ENCODE measurements around the gene HIC1.

DNA sequence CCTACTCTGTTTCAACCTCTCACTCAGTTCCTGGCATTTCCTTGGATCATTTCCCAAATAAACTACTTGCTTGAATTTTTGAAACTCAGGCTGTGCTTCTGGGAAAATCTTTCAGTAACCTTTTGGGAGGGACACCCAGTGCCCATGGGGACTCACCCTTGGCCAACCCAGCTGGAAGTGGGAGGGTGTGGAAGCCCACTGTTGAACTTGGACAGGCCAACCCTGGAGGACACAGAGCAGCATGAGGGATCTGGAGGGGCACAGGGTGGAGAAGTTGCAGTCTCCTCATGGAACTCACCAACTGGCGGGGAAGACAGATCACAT, 40.9 kb upstream of the HIC1 start:
- TF ChIP-seq, protein P1, sequence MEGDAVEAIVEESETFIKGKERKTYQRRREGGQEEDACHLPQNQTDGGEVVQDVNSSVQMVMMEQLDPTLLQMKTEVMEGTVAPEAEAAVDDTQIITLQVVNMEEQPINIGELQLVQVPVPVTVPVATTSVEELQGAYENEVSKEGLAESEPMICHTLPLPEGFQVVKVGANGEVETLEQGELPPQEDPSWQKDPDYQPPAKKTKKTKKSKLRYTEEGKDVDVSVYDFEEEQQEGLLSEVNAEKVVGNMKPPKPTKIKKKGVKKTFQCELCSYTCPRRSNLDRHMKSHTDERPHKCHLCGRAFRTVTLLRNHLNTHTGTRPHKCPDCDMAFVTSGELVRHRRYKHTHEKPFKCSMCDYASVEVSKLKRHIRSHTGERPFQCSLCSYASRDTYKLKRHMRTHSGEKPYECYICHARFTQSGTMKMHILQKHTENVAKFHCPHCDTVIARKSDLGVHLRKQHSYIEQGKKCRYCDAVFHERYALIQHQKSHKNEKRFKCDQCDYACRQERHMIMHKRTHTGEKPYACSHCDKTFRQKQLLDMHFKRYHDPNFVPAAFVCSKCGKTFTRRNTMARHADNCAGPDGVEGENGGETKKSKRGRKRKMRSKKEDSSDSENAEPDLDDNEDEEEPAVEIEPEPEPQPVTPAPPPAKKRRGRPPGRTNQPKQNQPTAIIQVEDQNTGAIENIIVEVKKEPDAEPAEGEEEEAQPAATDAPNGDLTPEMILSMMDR (conservative IDR thresholded peaks at IDR 0.05; ENCODE audit: low read depth, low read length): no peak
- TF ChIP-seq EZH2 (IDR thresholded peaks at IDR 0.05; ENCODE audit: borderline replicate concordance, low read depth, low read length, poor library complexity, severe bottlenecking): no peak
